PC-3 (cell line): ENCODE data around the gene DCDC1. TPM values are rescaled to one million over a fixed set of nuclear protein-coding genes. Genes with fewer than 3 reads are reported as not detected.

Experiments used
- ATAC-seq: fragments of 200-7000 bp; cut with Tn5 transposase; 2 replicates; pipeline ENCODE4 v1.9.1; 2020; ENCODE audit warnings: mild to moderate bottlenecking, moderate library complexity
- BruUV-seq: library from RNA; stranded (reverse); fragments of 400-500 nt; replicated peaks from 2 replicates; lab custom pipeline; 2021; lab: Mats Ljungman, UMichigan
- CTCF ChIA-PET: fragments of 300-600 bp; sonication (Branson Sonifier 250); formaldehyde crosslinking; loops from one replicate; lab custom pipeline; 2022; ENCODE audit warnings: antibody characterized with exemption; lab: Charles Lee
- POLR2A ChIA-PET: fragments of 300-600 bp; sonication (Branson Sonifier 250); formaldehyde crosslinking; loops from one replicate; lab custom pipeline; 2022; ENCODE audit warnings: antibody characterized with exemption; ENCODE audit not compliant: unreplicated experiment; lab: Charles Lee
- DNase-seq: peaks from one replicate; pipeline ENCODE4 v3.0.0-alpha.2; 2015
- H2AFZ ChIP-seq: fragments of 300-600 bp; sonication (generic); 2 replicates; pipeline ENCODE4 v1.6.0; 2016; ENCODE audit warnings: antibody characterized with exemption, low read length
- H3F3A ChIP-seq: fragments of 300-600 bp; sonication (generic); one replicate; pipeline ENCODE4 v1.6.0; 2017; ENCODE audit warnings: antibody characterized with exemption, low read length, control low read depth, mild to moderate bottlenecking; ENCODE audit not compliant: unreplicated experiment
- H3K27ac ChIP-seq: fragments of 300-600 bp; sonication (generic); 2 replicates; pipeline ENCODE4 v1.5.1; 2016; ENCODE audit warnings: mild to moderate bottlenecking, low read length
- H3K27me3 ChIP-seq: fragments of 300-600 bp; sonication (generic); 2 replicates; pipeline ENCODE4 v1.6.1; 2016; ENCODE audit warnings: low read length, mixed read lengths
- H3K36me3 ChIP-seq: fragments of 300-600 bp; sonication (generic); 2 replicates; pipeline ENCODE4 v1.6.1; 2016; ENCODE audit warnings: low read depth, mixed run types, low read length, mixed read lengths
- H3K4me1 ChIP-seq: fragments of 300-600 bp; sonication (generic); 2 replicates; pipeline ENCODE4 v1.5.1; 2016; ENCODE audit warnings: low read length; ENCODE audit not compliant: insufficient read depth
- H3K4me2 ChIP-seq: fragments of 300-600 bp; sonication (generic); 2 replicates; pipeline ENCODE4 v1.6.0; 2016; ENCODE audit warnings: low read length
- H3K4me3 ChIP-seq: fragments of 300-600 bp; sonication (generic); 2 replicates; pipeline ENCODE4 v1.5.1; 2016; ENCODE audit warnings: mild to moderate bottlenecking, low read length, mixed read lengths
- H3K79me2 ChIP-seq: fragments of 300-600 bp; sonication (generic); 2 replicates; pipeline ENCODE4 v1.6.1; 2017; ENCODE audit warnings: low read length, mixed read lengths
- H3K9ac ChIP-seq: fragments of 300-600 bp; sonication (generic); 2 replicates; pipeline ENCODE4 v1.6.0; 2016; ENCODE audit warnings: mild to moderate bottlenecking, low read length
- H3K9me2 ChIP-seq: fragments of 300-600 bp; sonication (generic); replicated peaks from 2 replicates; pipeline ENCODE4 v1.6.1; 2016; ENCODE audit warnings: mixed run types, low read length, mixed read lengths
- H3K9me3 ChIP-seq: fragments of 300-600 bp; sonication (generic); 2 replicates; pipeline ENCODE4 v1.6.1; 2016; ENCODE audit warnings: low read length, mixed read lengths
- H4K20me1 ChIP-seq: fragments of 300-600 bp; sonication (generic); 2 replicates; pipeline ENCODE4 v1.6.1; 2016; ENCODE audit warnings: low read length, mixed read lengths
- EZH2 ChIP-seq: fragments of 300-600 bp; sonication (generic); IDR thresholded peaks from one replicate; pipeline ENCODE4 v1.6.1; 2017; ENCODE audit warnings: antibody characterized with exemption, mild to moderate bottlenecking, low read length; ENCODE audit not compliant: unreplicated experiment
- EZH2phosphoT487 ChIP-seq: fragments of 300-600 bp; sonication (generic); IDR thresholded peaks from 2 replicates; pipeline ENCODE4 v1.6.1; 2018; ENCODE audit warnings: mild to moderate bottlenecking, antibody characterized with exemption, low read length, borderline replicate concordance
- intact Hi-C: fragments of 100-400 bp; cut with micrococcal nuclease; formaldehyde crosslinking; loops from 2 replicates; pipeline ENCODE4 v1.9.0; 2023
- total RNA-seq: library from RNA; depleted of rRNA; stranded (reverse); fragments of >200 nt; gene quantifications from 2 replicates; pipeline ENCODE4 v1.2.3, GENCODE V29; 2014
- TF ChIP-seq, protein P1 (sequence below): fragments of 300-600 bp; sonication (generic); conservative IDR thresholded peaks from 2 replicates; pipeline ENCODE4 v1.5.1; 2017; ENCODE audit warnings: antibody characterized with exemption, low read depth, mild to moderate bottlenecking, low read length

Gene DCDC1
- total RNA-seq, 1 experiment from 2014 or later = not detected

DNA sequence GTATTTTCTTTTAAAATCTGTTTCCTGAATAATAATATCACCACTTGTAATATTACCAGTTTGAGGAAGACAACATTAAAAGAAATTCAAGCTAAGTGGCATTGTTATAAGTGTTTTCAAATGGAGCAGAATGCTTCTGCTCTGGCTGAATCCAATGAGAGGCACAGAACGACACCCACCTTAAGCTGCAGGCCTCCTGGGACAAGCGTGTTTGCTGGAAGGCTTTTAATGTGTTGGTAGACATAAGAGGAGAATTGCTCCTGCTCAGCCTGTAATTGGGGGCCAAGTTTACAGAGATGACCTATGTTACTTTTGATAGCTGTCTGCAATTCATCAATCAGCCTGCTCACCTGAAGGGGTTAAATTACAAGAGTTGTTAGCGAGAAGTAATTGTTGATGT, 242.2 kb downstream of the DCDC1 start:
- DNase-seq = no peak
- TF ChIP-seq EZH2 (no peak), EZH2phosphoT487 (no peak)
- TF ChIP-seq, protein P1, sequence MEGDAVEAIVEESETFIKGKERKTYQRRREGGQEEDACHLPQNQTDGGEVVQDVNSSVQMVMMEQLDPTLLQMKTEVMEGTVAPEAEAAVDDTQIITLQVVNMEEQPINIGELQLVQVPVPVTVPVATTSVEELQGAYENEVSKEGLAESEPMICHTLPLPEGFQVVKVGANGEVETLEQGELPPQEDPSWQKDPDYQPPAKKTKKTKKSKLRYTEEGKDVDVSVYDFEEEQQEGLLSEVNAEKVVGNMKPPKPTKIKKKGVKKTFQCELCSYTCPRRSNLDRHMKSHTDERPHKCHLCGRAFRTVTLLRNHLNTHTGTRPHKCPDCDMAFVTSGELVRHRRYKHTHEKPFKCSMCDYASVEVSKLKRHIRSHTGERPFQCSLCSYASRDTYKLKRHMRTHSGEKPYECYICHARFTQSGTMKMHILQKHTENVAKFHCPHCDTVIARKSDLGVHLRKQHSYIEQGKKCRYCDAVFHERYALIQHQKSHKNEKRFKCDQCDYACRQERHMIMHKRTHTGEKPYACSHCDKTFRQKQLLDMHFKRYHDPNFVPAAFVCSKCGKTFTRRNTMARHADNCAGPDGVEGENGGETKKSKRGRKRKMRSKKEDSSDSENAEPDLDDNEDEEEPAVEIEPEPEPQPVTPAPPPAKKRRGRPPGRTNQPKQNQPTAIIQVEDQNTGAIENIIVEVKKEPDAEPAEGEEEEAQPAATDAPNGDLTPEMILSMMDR = no peak
- intact Hi-C loops = no loop called here
- Histone ChIP-seq H2AFZ (no peak overlapping the region), H3K9ac (no peak overlapping the region), H3K36me3 (no peaks in the 10 kb centered on the region), H3F3A (no peaks in the 10 kb centered on the region), H3K9me3 (no peaks in the 10 kb centered on the region), H4K20me1 (no peaks in the 10 kb centered on the region), H3K4me1 (no peaks in the 10 kb centered on the region), H3K27me3 (no peaks in the 10 kb centered on the region), H3K27ac (no peak overlapping the region), H3K79me2 (no peaks in the 10 kb centered on the region), H3K9me2 (no peaks in the 10 kb centered on the region), H3K4me3 (no peak overlapping the region), H3K4me2 (no peak overlapping the region)
- ChIA-PET POLR2A (no interaction called here), CTCF (no interaction called here)
- no TSS peak for BruUV-seq
- no peak for ATAC-seq

DNA sequence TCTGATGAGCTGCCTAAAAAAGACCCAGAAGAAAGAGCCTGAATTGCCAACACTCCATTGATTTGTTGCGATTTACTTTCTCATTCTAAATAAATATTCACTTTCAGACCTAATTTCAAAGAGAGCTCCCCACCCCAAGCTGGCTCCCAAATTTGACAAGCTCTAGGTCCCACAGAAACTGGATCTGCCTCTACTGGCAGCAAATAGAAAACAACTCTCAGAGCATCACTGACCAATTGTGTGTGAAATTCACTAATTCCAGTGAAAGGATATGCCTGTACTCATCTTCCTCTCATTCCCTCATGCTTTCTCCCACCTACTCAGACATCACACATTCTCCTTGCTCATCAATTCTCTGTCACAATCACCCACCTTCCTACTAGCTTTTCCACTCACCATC, 249.1 kb downstream of the DCDC1 start:
- no peaks in the 10 kb centered on the region for H3K9me2 ChIP-seq
- H3K4me2 ChIP-seq = no peak overlapping the region
- no peak overlapping the region for H3K9ac ChIP-seq
- no peak overlapping the region for H3K4me3 ChIP-seq
- no peaks in the 10 kb centered on the region for H3K79me2 ChIP-seq
- intact Hi-C loops = no loop called here
- no peaks in the 10 kb centered on the region for H3K9me3 ChIP-seq
- no peaks in the 10 kb centered on the region for H3F3A ChIP-seq
- DNase-seq = no peak
- no peaks in the 10 kb centered on the region for H4K20me1 ChIP-seq
- ChIA-PET CTCF (no interaction called here), POLR2A (no interaction called here)
- ATAC-seq = no peak
- H3K36me3 ChIP-seq = no peaks in the 10 kb centered on the region
- H3K4me1 ChIP-seq = no peaks in the 10 kb centered on the region
- BruUV-seq = no TSS peak
- peaks cover 13% of the 10 kb centered on the region for H3K27me3 ChIP-seq
- no peak overlapping the region for H2AFZ ChIP-seq
- no peak for TF ChIP-seq EZH2
- TF ChIP-seq EZH2phosphoT487 = no peak
- TF ChIP-seq, protein P1 = no peak
- H3K27ac ChIP-seq = no peak overlapping the region

DNA sequence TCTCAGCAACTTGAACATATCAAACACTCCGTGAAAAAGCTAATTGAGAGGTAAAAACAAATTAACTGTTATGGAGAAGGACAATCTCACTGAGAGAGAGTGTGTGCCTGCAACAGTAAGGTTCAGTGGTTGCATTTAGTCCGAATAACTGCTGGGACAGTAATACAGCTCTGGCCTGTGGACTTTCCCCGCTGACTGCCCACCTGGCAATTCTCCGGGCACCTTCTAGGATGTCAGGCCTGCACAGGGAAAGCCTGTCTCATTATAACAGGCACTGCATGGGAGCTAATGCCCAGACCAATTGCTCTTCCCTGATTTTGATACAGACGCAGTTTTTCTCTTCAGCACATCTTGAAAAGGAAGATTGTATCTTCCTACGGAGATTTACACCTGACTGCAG, 251.0 kb downstream of the DCDC1 start:
- TF ChIP-seq, protein P1 = no peak
- TF ChIP-seq EZH2 = no peak
- no peak for TF ChIP-seq EZH2phosphoT487
- H4K20me1 ChIP-seq = no peaks in the 10 kb centered on the region
- intact Hi-C loops = no loop called here
- no peaks in the 10 kb centered on the region for H3K79me2 ChIP-seq
- H3K36me3 ChIP-seq = no peaks in the 10 kb centered on the region
- H3K9ac ChIP-seq = no peak overlapping the region
- H2AFZ ChIP-seq = no peak overlapping the region
- ATAC-seq (no peak), DNase-seq (no peak)
- H3K4me2 ChIP-seq = no peak overlapping the region
- no peak overlapping the region for H3K4me3 ChIP-seq
- peaks cover 13% of the 10 kb centered on the region for H3K27me3 ChIP-seq
- CTCF ChIA-PET = no interaction called here
- no peaks in the 10 kb centered on the region for H3K4me1 ChIP-seq
- no TSS peak for BruUV-seq
- no peaks in the 10 kb centered on the region for H3F3A ChIP-seq
- H3K9me2 ChIP-seq = no peaks in the 10 kb centered on the region
- POLR2A ChIA-PET = no interaction called here
- no peak overlapping the region for H3K27ac ChIP-seq
- no peaks in the 10 kb centered on the region for H3K9me3 ChIP-seq
